ENCODE measurements around the gene BLM.

DNA sequence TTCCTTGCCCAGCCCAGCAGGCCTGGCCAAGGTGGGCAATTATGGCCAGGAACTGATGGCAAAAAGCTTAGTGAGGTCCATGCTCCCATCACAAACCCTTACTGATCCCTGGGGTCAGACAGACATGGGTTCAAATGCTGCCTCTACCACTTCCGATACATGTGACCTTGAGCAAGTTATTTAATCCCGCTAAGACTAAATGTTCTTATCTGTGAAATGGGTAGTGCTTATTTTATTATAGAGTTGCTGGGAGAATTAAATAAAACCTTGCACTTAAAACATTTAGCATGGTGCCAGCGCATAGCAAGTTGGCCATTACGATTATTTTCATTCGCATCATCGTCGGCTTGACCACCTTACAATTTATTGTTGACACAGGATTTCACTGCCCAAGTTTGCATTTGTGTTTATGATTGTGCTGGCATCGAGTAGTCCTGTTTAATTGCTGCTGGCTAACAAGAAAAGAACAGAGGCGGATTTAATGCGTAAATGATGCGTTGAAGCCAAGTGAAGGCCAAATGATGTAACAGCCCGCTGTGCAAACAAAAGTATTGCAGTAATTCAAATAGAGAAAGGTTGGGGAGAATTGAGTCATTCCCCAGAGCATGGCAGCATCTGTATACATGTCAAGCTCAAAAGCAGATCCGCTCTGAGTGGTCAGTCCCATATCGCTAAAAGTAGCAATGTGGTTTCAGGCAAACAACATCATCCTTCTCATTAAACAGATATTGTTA, 144.0 kb downstream of the BLM start:
- TF ChIP-seq, protein P1, sequence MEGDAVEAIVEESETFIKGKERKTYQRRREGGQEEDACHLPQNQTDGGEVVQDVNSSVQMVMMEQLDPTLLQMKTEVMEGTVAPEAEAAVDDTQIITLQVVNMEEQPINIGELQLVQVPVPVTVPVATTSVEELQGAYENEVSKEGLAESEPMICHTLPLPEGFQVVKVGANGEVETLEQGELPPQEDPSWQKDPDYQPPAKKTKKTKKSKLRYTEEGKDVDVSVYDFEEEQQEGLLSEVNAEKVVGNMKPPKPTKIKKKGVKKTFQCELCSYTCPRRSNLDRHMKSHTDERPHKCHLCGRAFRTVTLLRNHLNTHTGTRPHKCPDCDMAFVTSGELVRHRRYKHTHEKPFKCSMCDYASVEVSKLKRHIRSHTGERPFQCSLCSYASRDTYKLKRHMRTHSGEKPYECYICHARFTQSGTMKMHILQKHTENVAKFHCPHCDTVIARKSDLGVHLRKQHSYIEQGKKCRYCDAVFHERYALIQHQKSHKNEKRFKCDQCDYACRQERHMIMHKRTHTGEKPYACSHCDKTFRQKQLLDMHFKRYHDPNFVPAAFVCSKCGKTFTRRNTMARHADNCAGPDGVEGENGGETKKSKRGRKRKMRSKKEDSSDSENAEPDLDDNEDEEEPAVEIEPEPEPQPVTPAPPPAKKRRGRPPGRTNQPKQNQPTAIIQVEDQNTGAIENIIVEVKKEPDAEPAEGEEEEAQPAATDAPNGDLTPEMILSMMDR (IDR thresholded peaks at IDR 0.05; ENCODE audit: insufficient read depth, low read depth, low read length): no peak
- no peak for TF ChIP-seq EZH2 (IDR thresholded peaks at IDR 0.05; ENCODE audit: insufficient read depth, low read length)

Data from astrocyte (in vitro differentiated cells and primary cell).